ENCODE measurements around the gene TRAK2.

GRCh38 chr2:201362396-201362795 is 88.9 kb downstream of the TRAK2 start:
- TF ChIP-seq EZH2phosphoT487 (IDR thresholded peaks at IDR 0.05; ENCODE audit: unreplicated experiment) = no peak
- TF ChIP-seq CTCF (conservative IDR thresholded peaks at IDR 0.05; ENCODE audit: low read depth in 2 of 2) = no peak
- no peak for TF ChIP-seq NANOG (IDR thresholded peaks at IDR 0.05; ENCODE audit: borderline replicate concordance)
- no peak for TF ChIP-seq POLR2AphosphoS5 (IDR thresholded peaks at IDR 0.05; ENCODE audit: low read depth)
- no peak for TF ChIP-seq REST (IDR thresholded peaks at IDR 0.05; ENCODE audit: unreplicated experiment)
- no peak for TF ChIP-seq JUNB (IDR thresholded peaks at IDR 0.05; ENCODE audit: unreplicated experiment)
- no peak for TF ChIP-seq EZH2 (IDR thresholded peaks at IDR 0.05; ENCODE audit: low read depth, unreplicated experiment)
- TF ChIP-seq CREB1 (CRISPR knock-in tag; IDR thresholded peaks at IDR 0.05; ENCODE audit: low read depth) = no peak
- TF ChIP-seq ZNF331 (CRISPR knock-in tag; IDR thresholded peaks at IDR 0.05; ENCODE audit: low read depth) = no peak
- no peak for TF ChIP-seq ETS1 (IDR thresholded peaks at IDR 0.05)

Measured in GM23338 (cell line).